SW480 (cell line): ENCODE results near the gene KCMF1.
A peak's percentile ranks its signal among the peaks of the same experiment; 100 is the strongest.
"Not testable (repeated sequence)": the region's sequence is repeated elsewhere in the genome, so short reads cannot be mapped to it uniquely, and the experiment has no call there.

Experiments
- DNase-seq: peaks from one replicate; pipeline ENCODE4 v3.0.0-alpha.2; 2016; ENCODE audit warnings: low spot score

The KCMF1 gene

DNA sequence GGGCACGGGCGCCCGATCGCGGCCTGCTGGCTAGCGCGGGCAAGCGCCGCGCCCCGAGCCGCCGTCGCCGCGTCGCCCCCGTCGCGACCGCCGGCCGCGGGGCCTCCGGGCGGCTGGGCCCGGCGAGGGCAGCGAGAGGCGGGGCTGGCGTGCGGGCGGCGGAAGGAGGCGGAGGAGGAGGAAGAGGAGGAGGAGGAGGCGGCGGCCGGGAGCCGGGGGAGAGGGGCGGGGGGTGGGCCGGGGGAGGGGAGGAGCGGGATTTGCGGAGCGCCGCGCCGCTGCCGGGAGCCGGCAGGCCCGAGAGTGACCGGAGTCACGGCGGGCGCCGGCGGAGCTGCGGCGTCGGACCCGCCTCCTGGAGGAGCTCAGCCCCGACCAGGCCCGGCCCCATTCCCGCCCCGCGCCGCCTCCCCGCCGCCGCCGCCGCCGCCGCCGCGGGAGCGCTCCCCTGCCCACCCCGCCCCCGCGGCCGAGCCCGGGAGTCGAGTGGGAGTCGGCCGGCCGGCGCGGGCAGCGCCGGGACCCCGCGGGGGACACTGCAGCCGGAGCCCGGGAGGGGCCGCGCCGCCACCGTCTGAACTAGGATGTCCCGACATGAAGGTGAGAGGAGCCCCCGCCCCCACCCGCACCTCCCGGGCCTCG lies at the start of gene KCMF1:
KCMF1 (plus strand) TSS at position 294 of the 642 bp plus-strand sequence; CDS start at position 585, 291 bp downstream.
- peak; percentile 83 for DNase-seq

DNA sequence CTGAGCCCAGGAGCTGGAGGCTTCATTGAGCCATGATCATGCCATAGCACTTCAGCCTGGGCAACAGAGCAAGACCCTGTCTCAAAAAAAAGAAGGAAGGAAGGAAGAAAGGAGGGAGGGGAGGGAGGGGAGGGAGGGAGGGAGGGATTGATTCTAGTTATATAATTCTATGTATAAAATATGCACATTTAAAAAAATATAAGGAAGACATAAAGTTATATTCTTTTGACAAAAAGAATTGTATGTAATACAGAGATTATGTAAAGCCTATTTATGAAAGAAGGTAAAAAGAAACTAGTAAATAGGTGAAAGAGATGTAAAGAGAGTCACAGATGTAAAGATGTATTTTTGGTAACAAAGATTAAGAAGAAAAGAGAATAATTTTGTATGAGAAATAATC lies 48.0 kb upstream of the KCMF1 start:
- DNase-seq: no peak

DNA sequence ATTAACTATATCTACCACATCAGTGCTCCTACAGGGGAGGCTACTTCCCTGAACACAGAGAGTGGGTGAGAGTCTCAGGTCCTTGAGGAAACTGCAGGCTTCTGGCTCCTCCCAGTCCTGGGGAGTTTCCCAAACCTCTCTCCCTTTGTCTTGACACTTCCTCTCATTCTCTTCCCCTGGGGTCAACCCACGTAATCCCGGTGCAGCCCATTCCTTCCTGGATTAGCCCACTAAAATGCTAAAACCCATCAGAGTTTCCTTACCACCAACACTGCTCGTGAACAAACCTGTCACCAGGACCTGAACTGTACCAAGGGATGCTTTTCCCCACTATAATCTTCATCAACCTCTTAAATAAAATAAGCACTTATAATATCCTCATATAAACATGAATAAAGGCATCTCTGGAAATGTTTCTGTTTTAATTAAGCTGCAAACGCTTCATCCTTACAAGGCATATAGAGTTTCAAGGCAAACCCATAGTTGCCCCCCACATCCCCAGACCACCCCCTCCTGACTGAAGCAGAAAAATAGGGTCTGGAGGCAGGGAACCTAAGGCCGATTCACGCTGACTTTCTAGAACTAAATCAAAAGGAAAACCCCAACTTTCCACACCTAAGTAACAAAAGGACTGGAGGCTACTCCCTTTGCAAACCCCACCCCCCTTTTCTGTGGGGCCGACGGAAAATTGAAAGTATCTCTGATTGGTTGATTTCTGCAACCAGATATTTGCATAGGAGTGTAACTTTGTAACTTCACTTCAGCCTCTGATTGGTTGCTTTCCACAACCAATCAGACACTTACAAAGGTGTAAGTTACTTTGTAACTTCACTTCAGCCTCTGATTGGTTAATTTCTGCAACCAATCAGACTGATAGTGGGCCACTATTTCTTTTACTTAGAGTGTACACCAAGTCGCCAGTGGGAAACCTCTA lies 46.5 kb upstream of the KCMF1 start:
- peak; percentile 63 for DNase-seq

DNA sequence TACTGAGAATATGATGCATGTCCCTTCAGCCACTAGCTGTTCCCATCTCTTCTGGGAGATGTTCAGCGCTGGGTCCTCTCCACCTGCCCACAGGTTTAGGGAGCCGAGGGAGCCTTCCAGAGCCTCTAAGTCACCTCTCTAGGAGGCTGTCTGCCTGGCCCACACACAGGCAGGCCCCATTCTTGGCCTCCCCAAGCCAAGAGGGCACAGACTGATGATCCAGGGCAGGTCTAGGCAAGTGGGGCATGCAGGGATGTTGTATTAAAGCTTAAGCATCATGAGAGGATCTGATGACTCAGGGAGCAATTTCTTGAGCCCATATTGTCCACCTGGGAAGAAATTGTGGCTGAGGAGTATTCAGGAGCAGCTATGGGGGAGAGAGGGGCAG lies 45.6 kb upstream of the KCMF1 start:
- DNase-seq: no peak

DNA sequence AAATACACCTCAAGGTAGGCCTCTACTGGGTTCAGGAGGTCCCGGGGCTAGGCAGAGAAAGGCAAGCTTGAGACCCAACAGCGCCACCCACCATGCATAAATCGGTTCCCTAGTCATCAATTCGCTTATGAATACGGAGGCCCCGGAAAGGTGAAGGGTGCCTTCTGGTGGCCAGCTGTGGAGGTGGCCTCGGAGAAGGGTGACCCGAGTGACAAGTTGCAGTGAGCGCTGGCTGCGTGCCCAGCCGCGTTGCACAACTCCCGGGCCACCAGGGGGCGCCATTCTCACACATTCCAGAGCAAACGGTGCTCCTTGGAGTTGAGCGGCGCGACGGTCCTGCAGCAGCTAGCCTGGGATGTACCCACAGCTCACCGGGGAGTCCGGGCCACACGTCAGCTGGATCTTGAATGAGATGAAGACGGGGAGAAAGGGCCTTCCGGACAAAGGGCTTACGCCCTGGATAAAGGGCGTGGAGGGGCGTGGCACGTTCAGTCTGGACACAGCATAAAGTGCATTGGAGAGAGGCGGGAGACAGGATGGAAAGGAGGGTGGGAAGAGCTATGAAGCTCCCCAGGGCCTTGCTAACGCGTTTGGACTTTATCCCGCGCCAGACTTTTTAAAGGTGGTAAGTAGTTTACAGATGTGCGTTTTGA lies 45.1 kb upstream of the KCMF1 start:
- DNase-seq: peak; percentile 98

DNA sequence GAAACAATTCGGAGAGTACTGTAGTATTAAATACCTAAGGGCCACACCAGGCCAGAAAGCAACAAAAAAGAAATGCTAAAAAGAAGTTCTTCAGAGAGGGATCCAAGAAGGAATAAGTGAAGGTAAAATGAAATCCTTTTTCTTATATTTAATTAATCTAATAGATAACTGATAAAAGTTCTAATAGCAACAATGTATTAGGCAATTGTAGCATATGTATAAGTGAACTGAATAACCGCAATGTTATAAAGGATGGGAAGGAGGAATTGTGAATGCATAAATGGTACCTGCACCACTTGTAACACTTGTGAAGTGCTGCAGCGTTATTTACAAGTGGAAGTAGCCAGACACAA lies 43.7 kb upstream of the KCMF1 start:
- DNase-seq: no peak

DNA sequence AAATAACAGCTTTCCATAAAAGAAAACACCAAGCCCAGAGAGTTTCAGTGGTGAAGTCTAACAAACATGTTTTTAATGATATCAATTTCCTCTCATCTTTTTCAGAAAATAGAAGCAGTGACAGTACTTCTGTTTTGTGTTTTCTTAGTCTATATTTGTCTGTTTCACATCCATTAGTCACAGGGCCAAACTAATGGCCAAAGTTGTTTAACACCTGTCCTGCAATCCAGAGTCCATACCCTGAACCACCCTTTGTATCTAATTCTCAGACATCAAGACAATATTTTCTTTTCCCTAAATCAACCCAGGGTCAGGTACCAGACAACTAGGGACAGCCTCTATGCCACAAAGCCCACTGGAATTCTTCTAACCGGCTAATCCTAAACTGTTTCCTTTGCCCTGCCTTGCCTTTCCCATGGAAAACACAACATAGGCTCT lies 39.6 kb upstream of the KCMF1 start:
- no peak for DNase-seq

DNA sequence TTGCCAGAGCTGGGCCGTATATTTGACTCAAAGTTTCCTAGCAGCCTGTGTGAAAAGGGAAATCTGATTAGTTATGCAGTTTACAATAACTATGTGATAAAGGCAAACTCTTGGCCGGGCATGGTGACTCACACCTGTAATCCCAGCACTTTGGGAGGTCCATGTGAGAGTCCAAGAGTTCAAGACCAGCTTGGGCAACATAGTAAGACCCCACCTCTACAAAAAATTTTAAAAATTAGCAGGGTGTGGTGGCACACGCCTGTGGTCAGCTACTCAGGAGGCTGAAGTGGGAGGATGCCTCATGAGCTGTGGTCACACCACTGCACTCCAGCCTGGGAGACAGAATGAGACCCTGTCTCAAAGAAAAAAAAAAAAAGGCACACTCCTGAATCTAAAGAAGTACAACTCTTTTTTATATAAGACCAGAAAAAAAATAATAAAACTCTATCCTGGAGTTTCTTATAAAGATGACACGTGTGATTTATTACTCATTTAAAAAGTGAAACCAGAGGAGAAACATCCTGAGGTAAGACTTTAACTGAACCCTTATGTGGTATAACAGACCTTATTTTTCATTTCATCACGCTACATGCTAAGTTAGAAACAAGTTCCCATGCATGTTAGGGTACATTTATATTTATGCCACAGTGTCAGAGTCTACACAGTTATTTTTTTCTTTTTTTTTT lies 32.6 kb upstream of the KCMF1 start:
- DNase-seq: peak; percentile 59

DNA sequence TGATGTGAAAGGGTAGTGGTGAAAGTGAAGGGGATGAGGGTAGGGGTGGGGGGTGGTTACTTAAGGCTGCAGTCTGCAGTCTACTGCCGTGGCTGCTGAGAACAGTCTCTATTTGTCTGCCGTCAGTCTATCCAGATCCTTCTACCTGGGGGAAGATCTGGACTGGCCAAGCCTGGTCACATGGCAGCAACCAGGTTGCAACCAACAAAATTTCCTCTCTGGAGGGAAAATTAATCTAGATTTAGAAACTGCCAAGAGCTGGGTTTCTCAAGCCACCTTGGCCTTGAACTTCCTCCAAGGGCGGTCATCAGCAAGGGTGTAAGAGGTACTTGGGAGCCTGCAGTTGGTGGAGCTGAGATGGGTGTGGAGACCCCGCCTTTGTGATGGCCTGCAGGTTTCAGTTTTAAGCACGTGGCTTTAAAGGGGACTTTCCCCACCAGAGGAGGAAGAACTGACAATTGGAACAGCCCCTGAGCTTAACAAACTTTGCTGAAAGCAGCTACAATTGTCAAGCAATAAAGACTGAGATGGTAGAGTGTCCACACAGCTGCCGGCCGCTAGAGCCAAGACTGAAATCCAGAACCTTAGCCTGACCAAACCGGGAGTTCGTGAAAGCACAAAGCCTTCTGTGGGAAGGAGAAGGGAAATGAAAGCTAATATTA lies 31.4 kb upstream of the KCMF1 start:
- no peak for DNase-seq

DNA sequence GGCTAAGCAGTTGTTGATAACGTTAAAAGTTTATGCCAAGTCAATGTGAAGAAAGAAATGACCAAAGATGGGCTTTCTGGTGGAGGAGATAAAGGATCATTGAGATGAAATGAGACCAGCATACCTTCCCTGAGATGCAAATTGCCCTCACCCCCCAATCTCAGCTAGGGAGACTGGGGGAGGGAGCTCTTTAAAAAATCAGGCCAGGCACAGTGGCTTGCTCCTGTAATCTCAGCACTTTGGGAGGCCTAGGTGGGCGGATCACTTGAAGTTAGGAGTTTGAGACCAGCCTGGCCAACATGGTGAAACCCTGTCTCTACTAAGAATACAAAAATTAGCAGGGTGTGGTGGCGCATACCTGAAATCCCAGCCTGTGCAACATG lies 30.9 kb upstream of the KCMF1 start:
- no peak for DNase-seq

DNA sequence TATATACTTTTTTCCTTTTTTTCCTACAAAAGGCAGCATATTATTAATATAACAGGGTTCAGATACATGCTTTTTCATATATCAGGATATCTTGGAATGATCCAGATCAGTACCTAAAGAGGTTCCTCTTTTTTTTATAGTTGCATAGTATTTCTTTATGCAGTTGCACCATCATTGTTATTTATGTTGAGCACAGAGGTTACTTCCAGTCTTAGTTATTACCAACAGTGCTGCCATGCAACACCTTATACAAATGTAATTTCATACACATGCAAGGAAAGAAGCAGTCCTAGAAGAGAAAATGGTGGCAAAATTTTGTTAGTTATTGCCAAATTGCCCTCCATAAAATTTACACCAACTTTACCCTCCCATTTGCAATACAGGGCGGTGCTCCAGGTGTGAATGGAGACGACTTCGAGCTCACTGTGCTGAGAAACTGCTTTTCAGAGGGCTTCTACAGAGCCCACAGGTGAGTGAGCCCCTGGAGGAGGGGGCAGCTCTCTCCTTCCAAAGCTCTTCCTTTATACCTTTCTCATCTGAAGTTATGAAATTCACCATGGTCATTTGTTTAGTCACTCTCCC lies 30.0 kb upstream of the KCMF1 start:
- DNase-seq: no peak

DNA sequence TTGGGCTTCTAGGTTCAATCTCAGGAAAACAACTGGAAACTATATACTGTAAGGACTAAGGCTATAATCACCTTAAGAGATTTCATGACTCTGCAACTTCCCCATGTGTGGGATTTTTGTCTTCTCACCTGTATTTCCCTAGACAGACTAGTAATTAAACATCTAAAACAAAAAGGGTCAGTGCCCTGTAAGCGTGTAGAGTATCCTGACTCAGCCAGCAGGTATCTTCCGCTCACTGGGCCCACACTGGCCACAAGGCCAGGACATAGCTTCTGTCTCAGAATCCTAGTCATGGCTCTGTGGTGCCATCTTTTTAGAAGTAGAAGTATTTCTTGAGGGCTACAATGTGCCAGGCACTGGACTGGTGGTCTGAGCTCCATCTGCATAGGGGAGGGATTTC lies 28.8 kb upstream of the KCMF1 start:
- DNase-seq: no peak

DNA sequence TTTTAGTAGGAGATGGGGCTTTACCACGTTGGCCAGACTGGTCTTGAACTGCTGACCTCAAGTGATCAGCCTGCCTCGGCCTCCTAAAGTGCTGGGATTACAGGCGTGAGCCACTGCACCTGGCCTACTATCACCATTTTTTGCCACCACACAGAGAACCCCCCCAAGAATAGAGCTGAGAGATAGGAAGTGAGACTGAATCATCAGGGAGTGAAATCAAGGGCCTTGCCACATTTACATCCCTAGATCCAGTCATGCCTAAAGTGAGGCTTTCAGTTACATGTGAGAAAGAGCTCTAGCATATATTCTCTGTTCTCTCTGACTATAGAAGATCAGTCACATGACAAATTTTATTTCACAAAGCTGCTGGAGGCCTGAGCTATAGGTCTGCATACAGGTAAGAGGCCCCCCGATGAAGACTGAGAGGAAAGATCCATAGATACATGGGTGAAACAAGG lies 28.0 kb upstream of the KCMF1 start:
- DNase-seq: no peak

DNA sequence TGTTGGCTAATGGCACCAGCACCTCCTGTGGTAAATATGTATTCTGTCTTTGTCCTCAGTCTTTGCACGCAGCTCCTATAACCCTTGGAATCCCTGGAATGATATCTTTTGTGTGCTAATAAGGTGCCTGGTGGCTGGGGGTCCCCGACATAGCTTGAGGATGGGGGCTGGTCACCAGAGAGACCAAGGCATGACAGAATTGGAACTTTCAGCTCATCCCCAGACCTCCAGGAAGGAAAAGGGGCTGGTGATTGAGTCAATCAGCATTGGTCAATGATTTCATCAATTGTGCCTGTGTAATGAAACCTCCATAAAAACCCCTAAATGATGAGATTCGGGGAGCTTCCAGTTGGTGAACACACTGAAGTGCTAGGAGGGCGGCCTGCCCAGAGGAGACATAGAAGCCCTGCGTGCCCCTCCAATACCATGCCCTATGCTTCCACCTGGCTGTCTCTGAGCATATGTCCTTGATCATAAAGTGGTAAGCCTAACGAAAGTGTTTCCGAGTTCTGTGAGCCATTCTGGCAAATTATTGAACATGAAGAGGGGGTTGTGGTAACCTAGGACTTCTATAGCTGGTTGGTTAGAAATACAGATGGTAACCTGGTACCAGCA lies 26.6 kb upstream of the KCMF1 start:
- no peak for DNase-seq

DNA sequence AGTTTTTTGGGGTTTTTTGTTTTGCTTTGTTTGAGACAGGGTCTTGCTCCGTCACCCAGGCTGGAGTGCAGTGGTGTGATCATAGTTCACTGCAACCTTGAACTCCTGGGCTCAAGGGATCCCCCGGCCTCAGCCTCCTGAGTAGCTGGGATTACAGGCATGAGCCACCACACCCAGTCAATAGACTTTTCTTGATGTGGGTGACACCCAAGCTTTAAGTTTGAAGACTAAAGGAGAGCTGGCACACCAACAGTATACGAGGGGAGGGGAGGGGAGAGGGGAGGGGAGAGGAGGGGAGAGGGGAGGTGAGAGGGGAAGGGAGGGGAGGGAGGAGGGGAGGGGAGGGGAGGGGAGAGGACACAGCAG lies 25.1 kb upstream of the KCMF1 start:
- DNase-seq: not testable (repeated sequence)

DNA sequence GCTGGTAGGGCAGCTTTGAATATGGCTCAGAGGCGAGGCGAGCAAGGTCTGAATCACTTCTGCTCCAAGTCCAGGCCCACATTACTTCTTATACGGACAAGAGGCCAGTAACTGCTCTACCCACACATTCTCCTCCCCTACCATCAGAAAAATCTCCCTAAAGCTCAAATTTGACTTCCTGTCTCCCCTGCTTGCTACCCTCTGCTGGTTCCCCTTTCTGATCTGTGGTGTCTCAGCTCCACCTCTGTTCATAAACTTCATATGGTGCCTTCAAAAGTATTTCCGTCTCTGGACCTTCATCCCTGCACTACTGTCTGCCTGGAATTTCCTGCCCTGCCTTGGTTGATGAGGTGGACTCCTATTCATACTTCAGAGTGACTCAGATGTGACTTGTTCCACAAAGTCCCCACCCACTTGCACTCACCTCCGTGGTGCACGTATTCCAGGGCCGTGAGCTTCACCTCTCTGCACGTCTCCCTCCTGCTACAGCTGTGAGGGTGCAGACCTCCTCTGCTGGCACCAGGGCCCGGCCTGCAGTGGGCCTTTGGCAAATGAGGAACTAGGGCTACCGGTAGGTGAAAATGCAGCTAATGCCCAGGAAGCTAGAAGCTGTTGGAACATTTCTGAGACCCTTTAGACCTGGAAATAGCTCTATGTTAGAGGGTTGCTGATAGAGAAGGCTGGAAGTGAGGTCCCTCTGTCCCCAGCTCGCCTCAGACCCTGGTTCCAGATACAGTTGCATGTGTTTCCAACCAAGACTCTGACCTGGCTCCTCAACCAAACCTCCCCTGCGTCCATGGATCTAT lies 24.6 kb upstream of the KCMF1 start:
- DNase-seq: peak; percentile 98

DNA sequence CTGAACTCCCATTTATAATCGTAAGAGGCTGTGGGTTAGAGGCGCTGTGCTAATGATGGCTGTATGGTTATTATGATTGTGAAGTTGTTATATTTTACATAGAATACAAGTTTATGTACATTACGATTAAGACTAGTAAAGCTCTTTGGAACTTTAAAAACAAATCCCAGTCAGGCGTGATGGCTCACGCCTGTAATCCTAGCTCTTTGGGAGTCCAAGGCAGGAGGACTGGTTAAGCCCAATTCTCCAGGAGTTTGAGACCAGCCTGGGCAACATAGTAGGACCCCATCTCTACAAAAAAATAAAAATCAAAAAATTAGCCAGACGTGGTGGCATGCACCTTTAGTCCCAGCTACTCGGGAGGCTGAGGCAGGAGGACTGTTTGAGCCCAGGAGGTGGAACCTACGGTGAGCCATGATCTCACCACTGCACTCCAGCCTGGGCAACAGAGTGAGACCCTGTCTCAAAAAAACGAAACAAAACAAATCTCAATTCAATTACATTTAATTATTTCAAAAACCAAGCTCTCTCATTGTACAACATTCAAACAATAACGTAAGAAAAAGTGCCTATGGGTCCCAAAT lies 23.9 kb upstream of the KCMF1 start:
- DNase-seq: no peak

DNA sequence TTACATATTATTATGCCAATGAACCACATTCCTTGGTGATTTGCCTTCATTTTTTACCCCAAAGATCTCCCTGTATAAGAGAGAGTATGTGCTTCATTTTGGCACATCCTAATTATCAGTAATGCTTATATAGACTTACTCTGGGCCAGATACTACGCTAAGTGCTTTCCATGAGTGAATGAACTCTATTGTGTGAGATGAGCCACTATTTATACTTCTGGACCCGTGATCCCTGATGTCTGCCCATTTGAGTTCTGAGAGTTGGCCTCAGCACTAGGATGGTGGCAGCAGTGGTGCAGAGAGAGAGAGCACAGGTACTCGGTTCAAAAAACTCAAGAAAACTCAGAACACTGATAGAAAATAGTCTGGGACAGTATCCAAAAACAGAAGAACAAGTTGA lies 17.4 kb upstream of the KCMF1 start:
- DNase-seq: no peak

DNA sequence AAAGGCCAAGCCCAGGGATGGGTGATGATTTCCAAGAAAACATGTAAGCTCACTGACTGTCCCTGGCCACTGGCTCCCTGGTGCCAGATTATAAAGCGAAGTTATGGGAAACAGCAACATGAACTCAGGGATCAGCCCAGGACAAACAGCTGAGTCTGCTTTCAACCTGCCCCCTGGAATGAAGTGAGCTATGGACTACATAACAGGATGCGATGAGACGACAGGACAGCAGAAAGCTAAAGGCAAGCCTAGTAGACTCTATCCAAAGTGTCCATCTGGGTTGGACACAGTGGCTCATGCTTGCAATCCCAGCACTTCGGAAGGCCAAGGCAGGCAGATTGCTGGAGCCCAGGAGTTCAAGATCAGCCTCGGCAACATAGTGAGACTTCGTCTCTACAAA lies 16.6 kb upstream of the KCMF1 start:
- DNase-seq: no peak
